ENCODE measurements around the gene PHYHD1. TPM values are rescaled to one million over a fixed set of nuclear protein-coding genes. Genes with fewer than 3 reads are reported as not detected.

The PHYHD1 gene
- total and polyA plus RNA-seq, 2 of the 13 experiments (the other 11 are each of a cell fraction or from before 2014, with no cell fraction given) = 10.6 to 25.3 TPM

GRCh38 chr9:128881884-128882676, 38.7 kb upstream of the PHYHD1 start, which contains the start of the genes KYAT1 and LRRC8A (continued):
- TF ChIP-seq ZNF331 (CRISPR knock-in tag; IDR thresholded peaks at IDR 0.05) = no peak
- TF ChIP-seq ZNF747 (CRISPR knock-in tag; IDR thresholded peaks at IDR 0.05; ENCODE audit: borderline replicate concordance) = no peak
- TF ChIP-seq GATAD1 (CRISPR knock-in tag; IDR thresholded peaks at IDR 0.05) = peak; percentile 87
- TF ChIP-seq ARNT2 (CRISPR knock-in tag; IDR thresholded peaks at IDR 0.05; ENCODE audit: low read depth) = 0 out of 2 replicates have a peak, but pooled peaks have one; percentile 16
- no peak for TF ChIP-seq CHD4 (IDR thresholded peaks at IDR 0.05; ENCODE audit: borderline replicate concordance, low read length)
- TF ChIP-seq XRCC5 (optimal IDR thresholded peaks at IDR 0.05; ENCODE audit: low read length) = no peak
- TF ChIP-seq IRF2 (CRISPR knock-in tag; IDR thresholded peaks at IDR 0.05) = peak; percentile 34; the same call in 1 of the 2 replicates
- TF ChIP-seq ESRRA (CRISPR knock-in tag; IDR thresholded peaks at IDR 0.05; ENCODE audit: low read depth) = peak; percentile 60; the same call in 1 of the 2 replicates
- peak; percentile 84; the same call in 1 of the 2 replicates for TF ChIP-seq CCDC6 (CRISPR knock-in tag; IDR thresholded peaks at IDR 0.05)
- TF ChIP-seq PCBP2 (optimal IDR thresholded peaks at IDR 0.05; ENCODE audit: low read depth, low read length, poor library complexity, severe bottlenecking) = no peak
- TF ChIP-seq ZBTB26 (CRISPR knock-in tag; IDR thresholded peaks at IDR 0.05; ENCODE audit: borderline replicate concordance) = no peak
- TF ChIP-seq ZNF772 (CRISPR knock-in tag; IDR thresholded peaks at IDR 0.05) = no peak; the same call in 1 of the 2 replicates
- no peak for TF ChIP-seq ZNF605 (CRISPR knock-in tag; IDR thresholded peaks at IDR 0.05)
- TF ChIP-seq ZNF556 (CRISPR knock-in tag; IDR thresholded peaks at IDR 0.05; ENCODE audit: borderline replicate concordance) = no peak
- peak; percentile 72; the same call in 1 of the 2 replicates for TF ChIP-seq TSC22D2 (CRISPR knock-in tag; IDR thresholded peaks at IDR 0.05; ENCODE audit: borderline replicate concordance)
- no peak for TF ChIP-seq ZNF883 (CRISPR knock-in tag; IDR thresholded peaks at IDR 0.05; ENCODE audit: not compliant biosample characterization)
- TF ChIP-seq SRF (IDR thresholded peaks at IDR 0.05; ENCODE audit: low read depth, low read length) = 0 out of 2 replicates have a peak, but pooled peaks have one; percentile 15
- TF ChIP-seq SAFB2 (CRISPR knock-in tag; IDR thresholded peaks at IDR 0.05; ENCODE audit: borderline replicate concordance, low read depth) = no peak; the same call in 1 of the 2 replicates
- TF ChIP-seq ZNF629 (CRISPR knock-in tag; conservative IDR thresholded peaks at IDR 0.05) = no peak
- no peak for TF ChIP-seq SNAPC5 (CRISPR knock-in tag; IDR thresholded peaks at IDR 0.05; ENCODE audit: borderline replicate concordance)
- TF ChIP-seq NFYB (CRISPR knock-in tag; IDR thresholded peaks at IDR 0.05) = peak; percentile 47; the same call in 1 of the 2 replicates
- peak; percentile 74 for TF ChIP-seq FOSL2 (CRISPR knock-in tag; IDR thresholded peaks at IDR 0.05)
- peak; percentile 19; the same call in 1 of the 2 replicates for TF ChIP-seq TFAP4 (IDR thresholded peaks at IDR 0.05; ENCODE audit: borderline replicate concordance, low read depth)
- TF ChIP-seq SRSF9 (IDR thresholded peaks at IDR 0.05; ENCODE audit: borderline replicate concordance, insufficient read depth, low read depth, low read length, poor library complexity, severe bottlenecking) = no peak
- TF ChIP-seq NFATC3 (CRISPR knock-in tag; IDR thresholded peaks at IDR 0.05) = 0 out of 2 replicates have a peak, but pooled peaks have one; percentile 1
- TF ChIP-seq ZNF572 (CRISPR knock-in tag; IDR thresholded peaks at IDR 0.05) = no peak
- 0 out of 2 replicates have a peak, but pooled peaks have one; percentile 43 for TF ChIP-seq SP5 (CRISPR knock-in tag; IDR thresholded peaks at IDR 0.05; ENCODE audit: borderline replicate concordance, low read depth)
- no peak for TF ChIP-seq MEIS2 (CRISPR knock-in tag; IDR thresholded peaks at IDR 0.05)
